HG03432 (cell line): ENCODE results near the gene C3.

Experiments used
- ATAC-seq: cut with Tn5 transposase; IDR thresholded peaks from one replicate; pipeline ENCODE4 v1.9.1; 2021; ENCODE audit warnings: mild to moderate bottlenecking, moderate library complexity; ENCODE audit not compliant: unreplicated experiment

C3 gene

DNA sequence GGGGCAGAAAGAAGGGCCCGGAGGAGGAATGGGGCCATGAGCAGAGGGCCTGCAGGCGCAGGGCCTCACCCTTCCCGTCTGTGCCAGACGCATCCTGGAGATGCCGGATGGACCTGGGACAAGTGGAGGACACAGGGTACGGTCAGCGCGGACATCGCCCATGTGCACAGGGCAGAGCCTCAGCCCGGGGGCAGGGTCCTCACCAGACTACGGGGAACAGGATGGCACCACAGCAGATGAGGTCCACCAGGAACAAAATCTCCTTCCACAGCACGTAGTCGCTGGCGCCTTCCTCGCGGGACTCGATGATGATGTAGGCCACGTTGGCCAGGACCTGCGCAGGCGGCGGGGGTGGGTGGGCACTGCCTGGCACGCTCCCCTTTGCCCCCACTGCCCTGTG is 11.4 kb upstream of the C3 start:
- ATAC-seq = no peak

DNA sequence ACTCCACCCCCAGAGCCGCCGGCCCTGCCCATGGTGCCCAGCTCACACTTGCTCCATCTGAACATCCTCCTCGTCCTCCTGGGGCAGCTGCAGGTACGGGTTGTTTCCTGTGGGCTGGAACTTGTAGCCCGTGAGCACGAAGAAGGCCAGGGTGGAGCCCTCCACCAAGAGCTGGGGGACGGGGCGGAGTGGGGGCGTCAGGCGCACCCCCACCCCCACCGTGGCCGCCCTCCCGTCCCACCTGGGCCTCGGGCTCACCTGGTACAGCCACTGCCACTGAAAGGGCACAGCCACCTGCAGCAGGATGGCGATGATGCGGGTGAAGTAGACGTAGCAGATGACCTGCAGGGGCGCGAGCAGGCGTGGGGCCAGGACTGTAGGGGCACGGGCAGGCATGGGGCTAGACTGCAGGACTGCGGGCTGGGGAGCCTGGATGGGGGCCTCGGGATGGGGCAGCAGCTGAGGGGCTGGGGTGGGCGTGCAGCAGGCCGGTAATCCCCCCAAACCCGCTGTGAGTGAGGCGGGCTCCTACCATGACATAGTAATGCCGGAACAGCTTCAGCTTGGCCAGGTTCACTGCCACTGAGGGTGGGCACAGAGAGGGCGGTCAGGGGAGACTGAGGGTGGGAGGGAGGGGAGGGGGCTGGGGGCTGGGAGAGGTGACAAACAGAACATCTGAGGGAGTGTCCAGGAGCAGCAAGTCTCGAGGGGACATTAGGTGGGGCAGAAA is 10.7 kb upstream of the C3 start:
- ATAC-seq = no peak

DNA sequence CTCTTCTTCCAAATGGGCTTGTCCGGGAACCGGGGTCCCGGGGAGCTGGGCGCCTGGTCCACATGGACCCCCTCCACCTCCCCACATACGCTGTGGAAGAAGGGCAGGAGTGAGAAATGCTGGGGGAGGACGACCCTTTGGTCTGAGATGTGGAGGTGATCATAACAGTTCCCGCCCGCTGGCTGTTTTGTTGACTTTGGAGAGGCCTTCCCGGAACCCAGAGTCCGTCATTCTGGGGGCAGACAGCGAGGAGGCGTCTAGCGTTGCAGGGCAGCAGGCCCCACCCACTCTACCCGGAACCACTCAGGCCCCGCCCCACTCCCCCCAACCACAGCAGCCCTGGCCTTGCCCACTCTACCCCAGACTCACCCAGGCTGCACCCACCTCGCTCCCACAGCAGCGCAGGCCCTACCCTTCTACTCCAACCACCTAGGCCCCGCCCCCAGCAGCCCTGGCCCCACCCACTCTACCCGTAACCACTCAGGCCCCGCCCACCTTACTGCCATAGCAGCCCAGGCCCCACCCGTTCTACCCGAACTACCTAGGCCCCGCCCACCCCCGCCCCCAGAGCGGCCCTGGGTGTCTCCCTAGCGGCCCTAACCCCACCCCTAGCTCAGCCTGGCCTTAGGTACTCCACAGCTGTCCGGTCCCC is 9.8 kb upstream of the C3 start:
- no peak for ATAC-seq

- no peak for ATAC-seq
Observed at GRCh38 chr19:6729573-6730152, 9.2 kb upstream of the C3 start.

DNA sequence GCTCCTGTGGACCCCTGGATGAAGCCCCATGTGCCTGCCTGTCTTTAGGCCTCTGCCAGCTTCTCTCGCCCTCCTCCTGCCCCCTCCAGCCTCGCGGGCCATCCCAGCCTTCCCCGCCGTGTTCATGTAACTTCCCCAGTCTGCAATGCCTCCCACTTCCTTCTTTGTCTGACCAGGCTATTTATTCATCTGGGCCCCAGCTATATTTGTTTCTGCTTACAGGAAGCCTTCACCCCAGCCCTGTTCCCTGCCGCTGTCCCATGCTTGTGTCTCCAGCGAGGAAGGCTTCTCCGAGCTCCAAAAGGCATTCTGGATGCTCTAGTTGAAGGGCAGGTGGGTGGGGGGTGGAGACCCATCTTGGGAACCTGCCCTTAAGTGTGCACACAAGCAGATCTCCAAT is 7.9 kb upstream of the C3 start:
- no peak for ATAC-seq

DNA sequence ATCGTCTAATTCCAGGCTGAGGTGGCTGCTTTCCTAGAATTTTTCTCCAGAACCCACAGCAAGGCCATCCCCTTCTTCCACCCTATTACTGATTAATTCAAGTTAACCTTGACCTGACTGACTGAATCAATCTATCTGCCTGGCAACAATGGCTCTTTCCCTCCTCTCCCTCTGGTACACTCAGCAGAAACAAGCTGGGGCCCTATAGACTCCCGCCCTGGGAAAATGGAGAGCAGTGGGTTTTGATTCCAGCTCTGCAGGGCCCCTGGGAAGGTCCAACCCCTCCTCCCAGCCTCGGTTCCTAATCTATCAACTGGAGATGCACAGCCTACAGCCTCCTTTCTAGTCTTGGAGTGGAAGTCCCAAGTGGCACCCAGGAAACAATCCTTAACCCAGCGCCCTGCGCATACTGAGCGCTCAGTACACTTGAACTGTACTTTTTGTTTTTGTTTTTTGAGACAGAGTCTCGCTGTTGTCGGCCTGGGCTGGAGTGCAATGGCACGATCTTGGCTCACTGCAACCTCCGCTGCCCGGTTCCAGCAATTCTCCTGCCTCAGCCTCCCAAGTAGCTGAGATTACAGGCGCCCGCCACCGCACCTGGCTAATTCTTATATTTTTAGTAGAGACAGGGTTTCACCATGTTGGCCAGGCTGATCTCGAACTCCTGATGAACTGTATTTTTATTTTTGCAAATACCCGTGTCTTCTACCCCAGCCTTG is 5.2 kb upstream of the C3 start:
- ATAC-seq = no peak

- ATAC-seq = no peak
Observed at GRCh38 chr19:6724631-6725492, 4.4 kb upstream of the C3 start.

DNA sequence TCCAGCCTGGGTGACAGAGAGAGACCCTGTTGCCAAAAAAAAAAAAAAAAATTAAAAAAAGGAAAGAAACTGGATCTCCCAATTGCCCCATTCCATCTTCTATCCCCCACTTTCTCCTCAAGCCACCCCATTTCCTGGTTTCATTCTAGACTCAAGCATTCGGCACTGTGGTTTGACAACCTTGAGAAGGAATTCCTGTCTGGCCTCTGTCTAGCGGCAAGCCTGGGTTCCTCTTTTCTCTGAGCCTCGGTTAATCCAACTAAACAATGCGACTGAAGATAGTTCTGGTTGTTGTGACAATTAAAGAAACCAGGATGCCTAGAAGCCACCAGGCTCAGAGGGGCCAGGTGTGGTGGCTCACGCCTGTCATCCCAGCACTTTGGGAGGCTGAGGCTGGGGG is 3.3 kb upstream of the C3 start:
- ATAC-seq = no peak

DNA sequence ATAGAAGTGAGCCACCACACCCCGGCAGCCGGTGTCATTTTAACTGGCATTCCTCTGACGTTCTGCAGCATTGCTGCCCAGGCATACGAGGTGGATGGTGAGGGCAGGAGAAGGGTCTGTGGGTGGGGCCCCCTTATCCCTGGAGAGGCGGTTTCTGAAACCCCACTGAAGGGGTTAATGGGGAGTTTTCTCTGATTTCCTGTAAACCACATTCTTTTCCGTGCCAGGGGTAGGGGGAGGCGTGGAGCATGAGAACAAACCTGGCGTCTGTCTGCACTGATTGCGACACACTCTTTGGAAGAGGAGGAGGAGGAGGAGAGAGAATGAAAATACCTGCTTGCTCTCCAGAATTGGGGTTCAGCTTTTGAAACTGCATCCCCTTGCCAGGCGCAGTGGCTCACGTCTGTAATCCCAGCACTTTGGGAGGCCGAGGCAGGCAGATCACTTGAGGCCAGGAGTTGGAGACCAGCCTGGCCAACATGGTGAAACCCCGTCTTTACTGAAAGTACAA is 2.7 kb upstream of the C3 start:
- no peak for ATAC-seq

DNA sequence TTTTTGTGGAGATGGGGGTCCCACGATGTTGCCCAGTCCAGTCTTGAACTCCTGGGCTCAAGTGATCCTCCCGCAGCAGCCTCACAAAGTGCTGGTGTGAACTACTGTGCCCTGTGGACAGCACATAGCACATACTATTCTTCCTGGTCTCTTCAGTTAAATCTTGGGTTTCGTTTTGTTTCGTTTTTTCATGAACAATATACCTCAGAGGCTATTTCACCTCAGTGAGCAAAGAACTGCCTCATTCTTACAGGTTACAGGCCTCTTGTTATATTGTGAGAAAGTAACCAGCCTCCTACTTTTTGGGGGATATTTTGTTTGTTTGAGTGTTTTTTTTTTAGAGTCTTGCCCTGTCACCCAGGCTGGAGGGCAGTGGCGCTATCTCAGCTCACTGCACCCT is 1.3 kb upstream of the C3 start:
- ATAC-seq = no peak

DNA sequence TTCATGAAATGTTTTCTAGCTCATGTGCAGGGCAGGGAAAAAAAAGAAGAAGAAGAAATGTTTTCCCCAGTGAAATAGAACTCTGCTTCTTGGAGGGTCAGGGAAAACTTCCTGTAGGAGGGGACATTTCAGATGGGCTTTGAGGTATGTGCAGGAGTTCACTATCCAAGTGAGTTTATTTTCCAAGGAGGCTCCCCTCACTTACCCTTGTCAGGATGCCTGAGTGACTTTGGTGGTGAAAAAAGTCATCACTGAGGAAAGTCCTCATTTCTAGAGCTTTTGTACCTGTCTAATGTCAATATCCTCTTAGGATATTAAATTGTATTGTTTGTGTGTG is 656 bp upstream of the C3 start:
- ATAC-seq = no peak

DNA sequence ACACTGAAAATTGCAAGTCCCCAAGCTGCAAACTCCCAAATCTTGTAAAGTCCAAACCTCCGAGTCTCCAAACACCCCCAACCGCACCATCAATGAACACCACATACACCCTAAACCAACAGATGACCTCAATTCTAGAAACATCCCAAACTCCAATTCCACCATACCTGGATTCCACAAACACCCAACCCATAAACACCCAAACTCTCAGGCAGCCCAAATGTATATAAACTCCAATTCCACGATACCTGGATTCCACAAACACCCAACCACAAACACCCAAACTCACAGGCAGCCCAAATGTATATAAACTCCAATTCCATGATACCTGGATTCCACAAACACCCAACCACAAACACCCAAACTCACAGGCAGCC is 470 bp downstream of the C3 start:
- no peak for ATAC-seq

GRCh38 chr19:6719540-6719861 is 949 bp downstream of the C3 start:
- ATAC-seq = no peak

- no peak for ATAC-seq
Observed at GRCh38 chr19:6718741-6719539, 1.5 kb downstream of the C3 start.

GRCh38 chr19:6718111-6718740 is 2.2 kb downstream of the C3 start:
- no peak for ATAC-seq

GRCh38 chr19:6717441-6717971 is 2.9 kb downstream of the C3 start:
- ATAC-seq = no peak

DNA sequence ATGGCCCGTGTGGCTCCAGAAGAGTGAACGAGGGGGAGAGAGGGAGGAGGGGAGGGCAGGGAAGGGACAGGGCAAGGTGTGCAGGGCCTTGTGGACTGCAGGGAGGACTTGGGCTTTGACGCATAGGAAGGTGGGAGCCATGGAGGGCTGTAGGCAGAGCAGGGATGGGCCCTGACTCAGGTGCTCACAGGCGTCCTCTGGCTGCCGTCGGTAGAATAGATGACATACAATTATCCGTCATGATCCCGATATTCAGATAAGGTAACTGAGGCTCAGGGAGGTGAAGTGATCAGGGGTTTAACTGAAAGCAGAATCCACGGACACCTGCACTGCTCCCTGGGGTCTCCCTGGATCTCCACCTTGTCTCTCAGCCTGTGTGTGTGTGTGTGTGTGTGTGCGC is 3.4 kb downstream of the C3 start:
- no peak for ATAC-seq

DNA sequence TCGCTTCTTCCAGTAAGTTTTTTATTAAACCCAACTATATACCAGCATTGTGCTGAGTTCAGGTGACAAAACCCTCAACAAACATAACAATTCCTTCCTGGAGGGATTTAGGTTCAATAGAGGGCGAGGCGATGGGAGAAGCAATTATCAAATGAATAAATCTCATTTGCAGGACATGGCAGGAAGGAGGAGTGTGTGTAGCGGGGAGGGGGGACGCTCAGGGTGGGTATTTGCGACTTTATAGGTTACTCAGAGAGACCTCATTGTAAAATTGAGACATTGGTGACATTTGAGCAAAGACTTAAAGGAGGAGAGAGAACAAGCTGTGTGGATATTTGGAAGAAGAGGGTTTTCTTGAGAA is 3.9 kb downstream of the C3 start:
- no peak for ATAC-seq

DNA sequence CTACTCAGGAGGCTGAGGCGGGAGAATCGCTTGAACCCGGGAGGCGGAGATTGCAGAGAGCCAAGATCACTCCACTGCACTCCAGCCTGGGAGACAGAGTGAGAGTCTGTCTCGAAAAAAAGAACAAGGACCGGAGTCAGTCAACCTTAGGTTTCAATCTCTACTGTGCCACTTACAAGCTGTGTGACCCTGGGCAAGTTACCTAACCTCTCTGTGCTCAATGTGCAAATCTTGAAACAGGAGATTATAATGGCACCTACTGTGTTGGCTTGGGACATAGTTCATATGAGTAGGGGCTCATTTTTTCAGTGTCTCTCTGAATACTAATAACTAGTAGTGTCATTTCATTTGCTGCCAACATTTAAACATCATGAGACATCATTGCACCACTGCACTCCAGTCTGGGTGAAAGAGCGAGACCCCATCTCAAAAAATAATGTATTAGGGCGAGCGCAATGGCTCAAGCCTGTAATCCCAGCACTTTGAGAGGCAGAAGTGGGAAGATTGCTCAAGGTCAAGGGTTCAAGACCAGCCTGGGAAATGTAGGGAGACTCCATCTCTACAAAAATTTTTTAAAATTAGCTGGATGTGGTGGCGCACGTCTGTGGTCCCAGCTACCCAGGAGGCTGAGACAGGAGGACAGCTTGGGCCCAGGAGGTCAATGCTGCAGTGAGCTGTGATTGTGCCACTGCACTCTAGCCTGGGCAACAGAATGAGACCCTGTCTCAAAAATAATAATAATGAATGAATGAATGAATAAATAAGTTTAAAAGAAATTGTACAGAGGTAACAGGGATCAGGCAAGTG is 5.5 kb downstream of the C3 start:
- ATAC-seq = no peak
